Measurements from ENCODE around the gene SOWAHA. TPM values are rescaled to one million over a fixed set of nuclear protein-coding genes. Genes with fewer than 3 reads are reported as not detected.
"Not testable (repeated sequence)": the region's sequence is repeated elsewhere in the genome, so short reads cannot be mapped to it uniquely, and the experiment has no call there.

The SOWAHA gene
- total RNA-seq, 2 donors from 2014 or later = not detected

- Mint-ChIP-seq H3K27me3 (peaks cover 11% of the 10 kb centered on the region), H3K9me3 (no peaks in the 10 kb centered on the region), H3K27ac (no peak overlapping the region), H3K4me1 (no peaks in the 10 kb centered on the region), H3K36me3 (ENCODE audit: low read depth) (no peaks in the 10 kb centered on the region), H3K4me3 (no peak overlapping the region)
- ATAC-seq (replicated peaks) = no peak
These were observed 24.6 kb upstream of the SOWAHA start for GRCh38 chr5:132788508-132788907.

GRCh38 chr5:132788990-132789886, 23.9 kb upstream of the SOWAHA start:
- Mint-ChIP-seq H3K4me3 (no peak overlapping the region), H3K4me1 (no peaks in the 10 kb centered on the region), H3K27ac (no peak overlapping the region), H3K27me3 (peaks cover 11% of the 10 kb centered on the region), H3K9me3 (no peaks in the 10 kb centered on the region), H3K36me3 (ENCODE audit: low read depth) (no peaks in the 10 kb centered on the region)
- ATAC-seq (replicated peaks) = no peak

GRCh38 chr5:132790201-132790865, 22.8 kb upstream of the SOWAHA start:
- H3K27ac Mint-ChIP-seq = no peak overlapping the region
- ATAC-seq (replicated peaks) = no peak
- no peaks in the 10 kb centered on the region for H3K36me3 Mint-ChIP-seq (ENCODE audit: low read depth)
- H3K9me3 Mint-ChIP-seq = no peaks in the 10 kb centered on the region
- H3K4me1 Mint-ChIP-seq = no peaks in the 10 kb centered on the region
- peaks cover 7% of the 10 kb centered on the region for H3K27me3 Mint-ChIP-seq
- no peak overlapping the region for H3K4me3 Mint-ChIP-seq

GRCh38 chr5:132791026-132791425, 22.1 kb upstream of the SOWAHA start:
- no peak overlapping the region for H3K27ac Mint-ChIP-seq
- H3K36me3 Mint-ChIP-seq (ENCODE audit: low read depth) = no peaks in the 10 kb centered on the region
- no peak overlapping the region for H3K4me3 Mint-ChIP-seq
- no peaks in the 10 kb centered on the region for H3K4me1 Mint-ChIP-seq
- H3K9me3 Mint-ChIP-seq = no peaks in the 10 kb centered on the region
- ATAC-seq (replicated peaks) = no peak
- peaks cover 3% of the 10 kb centered on the region for H3K27me3 Mint-ChIP-seq

- H3K9me3 Mint-ChIP-seq = no peaks in the 10 kb centered on the region
- no peak overlapping the region for H3K27ac Mint-ChIP-seq
- H3K4me1 Mint-ChIP-seq = no peaks in the 10 kb centered on the region
- no peak for ATAC-seq (replicated peaks)
- H3K36me3 Mint-ChIP-seq (ENCODE audit: low read depth) = no peaks in the 10 kb centered on the region
- no peak overlapping the region for H3K4me3 Mint-ChIP-seq
- H3K27me3 Mint-ChIP-seq = peaks cover 20% of the 10 kb centered on the region
These were observed 15.5 kb upstream of the SOWAHA start for GRCh38 chr5:132797651-132798050.

- no peaks in the 10 kb centered on the region for H3K9me3 Mint-ChIP-seq
- no peaks in the 10 kb centered on the region for H3K36me3 Mint-ChIP-seq (ENCODE audit: low read depth)
- peaks cover 35% of the 10 kb centered on the region for H3K27me3 Mint-ChIP-seq
- H3K4me3 Mint-ChIP-seq = no peak overlapping the region
- ATAC-seq (replicated peaks) = no peak
- no peaks in the 10 kb centered on the region for H3K4me1 Mint-ChIP-seq
- no peak overlapping the region for H3K27ac Mint-ChIP-seq
These were observed 13.7 kb upstream of the SOWAHA start for GRCh38 chr5:132799392-132799791.

GRCh38 chr5:132800545-132800944, 12.6 kb upstream of the SOWAHA start:
- no peaks in the 10 kb centered on the region for H3K4me1 Mint-ChIP-seq
- no peak overlapping the region for H3K27ac Mint-ChIP-seq
- peaks cover 40% of the 10 kb centered on the region for H3K27me3 Mint-ChIP-seq
- no peak overlapping the region for H3K4me3 Mint-ChIP-seq
- no peaks in the 10 kb centered on the region for H3K36me3 Mint-ChIP-seq (ENCODE audit: low read depth)
- H3K9me3 Mint-ChIP-seq = no peaks in the 10 kb centered on the region
- no peak for ATAC-seq (replicated peaks)

GRCh38 chr5:132802044-132802684, 10.9 kb upstream of the SOWAHA start:
- H3K9me3 Mint-ChIP-seq = no peaks in the 10 kb centered on the region
- peaks cover 37% of the 10 kb centered on the region for H3K27me3 Mint-ChIP-seq
- ATAC-seq (replicated peaks) = no peak
- H3K4me1 Mint-ChIP-seq = no peaks in the 10 kb centered on the region
- no peaks in the 10 kb centered on the region for H3K36me3 Mint-ChIP-seq (ENCODE audit: low read depth)
- H3K27ac Mint-ChIP-seq = no peak overlapping the region
- no peak overlapping the region for H3K4me3 Mint-ChIP-seq

- H3K27me3 Mint-ChIP-seq = peaks cover 41% of the 10 kb centered on the region
- not testable (repeated sequence) for ATAC-seq (replicated peaks); H3K27ac Mint-ChIP-seq; H3K9me3 Mint-ChIP-seq; H3K4me3 Mint-ChIP-seq; H3K4me1 Mint-ChIP-seq; H3K36me3 Mint-ChIP-seq (ENCODE audit: low read depth)
These were observed 10.4 kb upstream of the SOWAHA start for GRCh38 chr5:132802685-132803066.

- H3K27me3 Mint-ChIP-seq = peaks cover 43% of the 10 kb centered on the region
- H3K27ac Mint-ChIP-seq; H3K4me1 Mint-ChIP-seq; H3K9me3 Mint-ChIP-seq; H3K36me3 Mint-ChIP-seq (ENCODE audit: low read depth); H3K4me3 Mint-ChIP-seq; ATAC-seq (replicated peaks): not testable (repeated sequence)
These were observed 8.9 kb upstream of the SOWAHA start for GRCh38 chr5:132804219-132804618.

GRCh38 chr5:132805872-132806271, 7.2 kb upstream of the SOWAHA start:
- peaks cover 46% of the 10 kb centered on the region for H3K27me3 Mint-ChIP-seq
- not testable (repeated sequence) for H3K4me1 Mint-ChIP-seq; ATAC-seq (replicated peaks); H3K36me3 Mint-ChIP-seq (ENCODE audit: low read depth); H3K9me3 Mint-ChIP-seq; H3K4me3 Mint-ChIP-seq; H3K27ac Mint-ChIP-seq

GRCh38 chr5:132806804-132807162, 6.3 kb upstream of the SOWAHA start:
- ATAC-seq (replicated peaks) = not testable (repeated sequence)

GRCh38 chr5:132807163-132807838, 5.8 kb upstream of the SOWAHA start:
- Mint-ChIP-seq H3K9me3 (no peaks in the 10 kb centered on the region), H3K27me3 (peaks cover 53% of the 10 kb centered on the region), H3K36me3 (ENCODE audit: low read depth) (no peaks in the 10 kb centered on the region), H3K4me1 (no peaks in the 10 kb centered on the region), H3K4me3 (no peak overlapping the region), H3K27ac (no peak overlapping the region)
- no peak for ATAC-seq (replicated peaks)

More at GRCh38 chr5:132806804-132807162, 6.3 kb upstream of the SOWAHA start:
- H3K36me3 Mint-ChIP-seq (ENCODE audit: low read depth); H3K9me3 Mint-ChIP-seq; H3K27ac Mint-ChIP-seq; H3K4me3 Mint-ChIP-seq; H3K4me1 Mint-ChIP-seq: not testable (repeated sequence)
- peaks cover 55% of the 10 kb centered on the region for H3K27me3 Mint-ChIP-seq

- ATAC-seq (replicated peaks) = no peak
- Mint-ChIP-seq H3K27me3 (peaks cover 51% of the 10 kb centered on the region), H3K36me3 (ENCODE audit: low read depth) (no peaks in the 10 kb centered on the region)
These were observed 4.7 kb upstream of the SOWAHA start for GRCh38 chr5:132808448-132808847.

More at GRCh38 chr5:132808448-132808847, 4.7 kb upstream of the SOWAHA start:
- no peak overlapping the region for H3K27ac Mint-ChIP-seq
- H3K4me1 Mint-ChIP-seq = no peaks in the 10 kb centered on the region
- H3K9me3 Mint-ChIP-seq = no peaks in the 10 kb centered on the region
- H3K4me3 Mint-ChIP-seq = no peak overlapping the region
